HG02973 (cell line): ENCODE data around the gene MICALL1.

ENCODE experiments used
- ATAC-seq: cut with Tn5 transposase; IDR thresholded peaks from one replicate; pipeline ENCODE4 v1.9.1; 2021; ENCODE audit warnings: moderate library complexity; ENCODE audit not compliant: unreplicated experiment

The MICALL1 gene

DNA sequence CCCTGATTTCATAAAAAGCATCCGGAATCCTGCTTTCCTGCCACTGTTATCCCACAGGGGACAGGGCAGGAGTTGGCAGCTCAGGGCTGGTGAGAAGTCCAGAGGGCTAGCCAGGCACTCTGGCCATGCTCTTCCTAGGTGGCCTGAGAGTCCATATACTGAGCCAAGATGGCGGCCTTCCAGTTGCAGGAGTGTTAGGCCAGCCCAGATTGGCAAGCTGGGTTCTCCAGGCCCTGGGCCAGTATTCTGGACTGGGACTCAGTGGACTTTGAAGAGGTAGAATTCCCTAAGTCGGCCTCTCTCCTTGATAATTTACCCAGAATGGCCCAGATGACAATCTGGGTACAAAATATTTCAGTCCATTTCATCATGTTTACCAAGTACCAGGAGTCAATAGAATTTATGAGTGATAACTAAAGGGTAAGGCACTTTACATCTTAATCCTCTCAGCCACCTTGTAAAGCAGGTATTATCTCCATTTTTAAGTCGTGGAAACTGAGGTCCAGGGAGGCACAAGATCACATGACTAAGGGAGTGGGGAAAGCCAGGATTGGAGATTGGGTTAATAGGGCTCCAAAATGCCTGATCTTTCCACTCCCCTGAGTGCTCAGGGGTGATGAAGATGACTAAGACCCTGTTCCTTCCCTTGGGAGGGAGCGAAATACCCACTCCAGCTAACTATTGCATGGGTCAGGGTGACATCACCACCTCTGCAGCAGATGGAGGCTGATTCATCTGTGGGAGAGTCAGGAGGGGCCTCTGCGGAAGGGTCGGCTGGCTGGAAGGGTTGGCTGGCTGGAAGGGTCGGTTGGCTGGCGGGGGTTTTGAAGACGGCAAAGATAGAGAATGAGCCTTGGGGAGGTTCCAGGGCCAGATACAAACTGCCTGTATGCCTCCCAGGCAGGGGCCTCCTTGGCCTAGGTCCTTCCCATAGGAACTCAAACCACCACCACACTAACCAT lies 1.2 kb upstream of the MICALL1 start:
- ATAC-seq = no peak

DNA sequence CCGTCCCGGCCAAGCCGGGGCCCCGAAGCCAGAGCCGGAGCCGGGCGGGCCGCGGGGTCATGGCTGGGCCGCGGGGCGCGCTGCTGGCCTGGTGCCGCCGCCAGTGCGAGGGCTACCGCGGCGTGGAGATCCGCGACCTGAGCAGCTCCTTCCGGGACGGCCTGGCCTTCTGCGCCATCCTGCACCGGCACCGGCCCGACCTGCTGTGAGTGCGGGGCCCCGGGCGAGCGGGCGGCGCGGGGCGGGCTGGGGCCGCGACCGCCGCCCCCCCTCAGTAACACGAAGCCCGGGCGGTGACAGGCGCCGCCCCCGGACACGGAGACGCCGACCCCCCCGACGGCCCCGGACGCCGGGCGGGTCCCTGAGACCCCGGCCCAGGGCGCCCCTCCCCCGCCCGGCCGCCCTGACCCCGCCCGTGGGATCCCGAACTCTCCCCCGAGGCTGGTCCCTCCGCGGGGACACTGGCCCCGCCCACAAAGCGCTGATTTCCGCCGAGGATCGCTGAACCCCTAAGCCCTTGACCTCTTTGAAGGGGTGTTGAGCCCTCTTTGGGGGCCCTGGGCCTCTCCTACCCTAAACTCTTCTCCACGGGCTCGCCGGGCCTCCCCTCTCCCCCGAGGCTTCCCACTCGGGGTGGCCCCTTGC lies 389 bp downstream of the MICALL1 start:
- ATAC-seq = peak; percentile 8

DNA sequence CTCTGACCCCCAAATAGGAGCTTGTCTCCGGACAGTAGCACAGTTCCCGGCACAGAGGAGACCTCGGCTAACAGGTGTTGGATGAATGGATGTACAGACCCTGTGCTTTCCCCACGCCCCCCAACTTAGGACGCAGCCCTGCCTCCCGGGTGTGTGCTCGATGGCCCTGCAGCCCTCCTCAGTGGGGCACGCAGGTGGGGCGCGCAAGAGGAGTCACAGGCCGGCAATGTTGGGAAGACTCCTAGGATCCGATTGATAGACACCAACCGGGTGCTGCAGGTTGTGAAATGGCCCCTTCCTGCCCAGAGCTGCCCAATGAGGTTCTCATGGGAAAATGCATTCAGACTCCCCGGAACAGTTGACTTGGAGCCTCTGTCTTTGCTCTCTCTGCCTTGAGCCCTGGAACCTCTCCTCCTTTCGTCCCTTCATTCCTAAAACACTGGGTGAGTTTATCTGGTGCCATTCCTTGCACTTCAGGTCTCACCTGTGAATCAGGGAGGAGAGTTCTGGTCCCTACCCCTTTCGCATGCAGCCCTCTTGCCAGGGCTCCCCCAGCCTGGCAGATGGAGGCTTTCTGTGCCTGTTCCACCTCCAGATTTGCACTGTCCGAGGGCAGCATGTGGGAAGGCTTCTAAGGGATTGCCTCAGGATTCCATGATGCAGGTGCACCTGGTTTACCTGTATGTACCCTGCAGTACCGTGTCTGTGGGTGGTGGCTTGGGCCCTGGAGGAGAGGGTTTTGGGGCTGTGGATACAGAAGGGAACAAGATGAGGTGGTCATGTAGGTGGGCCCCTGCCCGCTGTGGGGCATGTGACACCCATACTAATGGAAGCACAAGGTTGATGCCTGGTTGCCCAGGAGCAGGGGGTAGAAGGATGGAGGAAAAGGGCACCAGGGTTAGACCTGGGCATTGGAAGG lies 1.2 kb downstream of the MICALL1 start:
- no peak for ATAC-seq

DNA sequence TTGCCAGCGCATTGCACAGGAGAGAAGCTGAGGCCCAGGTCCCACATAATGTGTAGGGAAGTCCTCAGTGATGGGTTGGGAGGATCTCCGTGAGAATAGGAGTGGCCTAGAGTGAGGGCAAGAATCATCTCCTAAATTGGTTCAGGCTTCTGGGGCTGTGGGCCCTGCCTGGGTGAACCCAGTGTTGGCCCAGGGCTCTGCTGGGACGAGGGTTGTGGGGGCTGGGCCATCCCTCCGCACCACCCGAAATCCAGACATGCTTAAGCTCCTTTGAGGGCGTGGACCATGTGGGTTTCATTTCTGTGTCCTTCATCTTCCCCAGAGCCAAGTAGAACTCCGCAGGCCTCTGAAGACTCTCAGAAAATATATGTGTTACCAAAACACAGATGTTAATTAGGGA lies 3.7 kb downstream of the MICALL1 start:
- ATAC-seq = no peak

DNA sequence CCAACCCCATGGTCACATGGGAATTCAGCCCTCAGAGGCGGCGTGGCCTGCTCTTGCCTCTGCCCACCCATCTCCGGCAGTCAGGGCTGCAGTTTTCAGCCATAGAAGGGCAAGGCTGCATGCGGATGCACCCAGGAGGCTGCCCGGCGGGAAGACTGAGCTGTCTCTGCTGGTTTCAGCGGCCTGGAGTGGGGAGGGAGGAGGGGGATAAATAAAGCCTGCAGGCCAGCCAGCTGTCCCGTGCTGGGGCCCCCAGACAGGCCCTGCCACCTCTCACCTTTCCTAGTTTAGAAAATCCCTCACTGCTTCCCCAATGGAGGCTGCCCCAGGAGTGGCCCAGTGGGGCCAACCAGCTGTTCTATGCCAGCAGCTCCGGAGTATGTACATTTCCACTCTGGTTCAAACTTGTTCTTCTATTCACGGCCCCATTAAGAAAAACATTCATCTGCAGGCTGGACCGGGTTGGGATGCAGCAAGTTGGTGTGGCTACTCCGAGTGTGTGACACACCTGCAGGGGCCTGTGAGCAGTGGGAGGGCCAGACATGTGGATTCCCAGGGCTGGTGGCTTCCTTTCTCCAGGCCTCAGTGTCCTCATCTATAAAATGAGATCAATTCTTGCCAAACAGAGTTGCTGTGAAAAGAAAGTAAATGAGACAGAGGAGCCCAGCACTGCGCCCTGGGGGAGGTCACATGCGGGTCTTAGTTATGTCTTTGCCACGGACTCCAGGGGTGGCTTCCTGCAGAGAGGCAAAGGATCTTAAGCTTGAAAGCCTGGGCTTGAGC lies 5.0 kb downstream of the MICALL1 start:
- ATAC-seq = no peak

DNA sequence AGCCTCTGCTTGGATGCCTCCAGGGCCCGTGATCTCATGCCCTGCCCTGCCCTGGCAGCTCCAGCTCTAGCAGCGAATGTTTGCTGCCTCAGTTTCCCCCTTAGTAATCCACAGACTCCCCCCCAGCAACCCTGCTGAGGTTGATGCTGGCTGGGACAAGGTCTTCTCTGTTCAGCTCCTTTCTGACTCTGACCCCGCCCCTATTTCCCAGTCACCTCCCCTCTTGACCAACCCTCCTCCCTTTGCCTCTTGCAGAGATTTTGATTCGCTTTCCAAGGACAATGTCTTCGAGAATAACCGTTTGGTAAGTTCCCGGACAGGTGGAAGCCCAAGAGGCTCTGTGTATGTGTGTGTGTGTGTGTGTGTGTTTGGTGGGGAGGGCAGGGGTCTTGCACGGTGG lies 5.6 kb downstream of the MICALL1 start:
- ATAC-seq = no peak

DNA sequence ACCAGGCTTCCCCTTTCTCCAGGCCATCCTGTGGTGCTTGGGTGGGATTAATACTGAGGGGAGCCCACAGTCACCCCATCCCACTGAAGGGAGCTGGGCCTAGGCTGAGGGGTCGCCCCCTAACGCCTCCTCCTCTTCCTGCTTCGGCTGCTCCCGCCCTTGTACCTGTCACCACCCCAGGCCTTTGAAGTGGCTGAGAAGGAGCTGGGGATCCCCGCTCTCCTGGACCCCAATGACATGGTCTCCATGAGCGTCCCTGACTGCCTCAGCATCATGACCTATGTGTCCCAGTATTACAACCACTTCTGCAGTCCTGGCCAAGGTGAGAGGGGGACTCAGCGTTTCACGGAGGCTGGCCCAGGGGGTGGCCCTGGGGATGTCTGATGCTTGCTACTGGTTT lies 6.1 kb downstream of the MICALL1 start:
- ATAC-seq = no peak

DNA sequence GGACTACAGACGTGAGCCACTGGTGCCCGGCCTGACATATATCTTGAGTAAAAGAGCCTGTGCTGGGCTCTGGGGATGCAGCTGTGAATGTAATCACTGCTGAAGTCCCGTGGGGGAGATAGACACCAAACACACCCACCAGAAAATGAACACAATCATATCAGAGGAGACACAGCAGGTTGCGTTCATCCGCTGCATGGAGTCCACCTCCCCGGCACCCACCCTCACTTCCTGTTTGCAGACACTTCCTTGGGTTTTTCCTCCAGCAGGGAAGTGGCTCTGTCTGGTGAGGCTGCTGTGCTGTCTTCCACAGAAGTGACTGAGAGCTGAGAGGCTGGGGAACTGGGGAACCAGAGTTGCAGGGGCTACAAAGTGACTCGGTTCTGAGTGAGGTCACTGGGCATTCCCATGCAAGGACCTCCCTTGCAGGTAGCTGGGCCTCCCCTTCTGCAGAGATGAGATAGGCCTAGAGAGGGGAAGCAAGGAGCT lies 7.2 kb downstream of the MICALL1 start:
- no peak for ATAC-seq

DNA sequence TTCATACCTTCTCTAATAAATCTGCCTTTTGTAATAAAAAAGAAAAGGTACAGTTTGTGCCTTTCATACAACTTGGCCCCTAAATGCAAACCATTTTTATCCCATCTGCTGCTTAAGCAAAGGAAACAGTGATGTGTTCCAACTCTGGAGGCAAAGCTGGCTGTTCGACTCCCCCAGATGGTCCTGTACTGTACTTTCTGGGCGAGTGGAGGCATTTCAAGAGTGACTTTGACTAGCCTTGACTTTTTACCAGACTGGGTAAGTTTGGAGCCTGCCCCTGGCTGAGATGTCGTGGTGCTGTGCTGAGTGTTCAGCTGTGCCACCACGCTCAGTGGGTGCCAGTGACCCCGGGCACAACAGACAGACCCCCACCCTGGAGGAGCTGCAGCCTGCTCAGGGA lies 10.2 kb downstream of the MICALL1 start:
- no peak for ATAC-seq

DNA sequence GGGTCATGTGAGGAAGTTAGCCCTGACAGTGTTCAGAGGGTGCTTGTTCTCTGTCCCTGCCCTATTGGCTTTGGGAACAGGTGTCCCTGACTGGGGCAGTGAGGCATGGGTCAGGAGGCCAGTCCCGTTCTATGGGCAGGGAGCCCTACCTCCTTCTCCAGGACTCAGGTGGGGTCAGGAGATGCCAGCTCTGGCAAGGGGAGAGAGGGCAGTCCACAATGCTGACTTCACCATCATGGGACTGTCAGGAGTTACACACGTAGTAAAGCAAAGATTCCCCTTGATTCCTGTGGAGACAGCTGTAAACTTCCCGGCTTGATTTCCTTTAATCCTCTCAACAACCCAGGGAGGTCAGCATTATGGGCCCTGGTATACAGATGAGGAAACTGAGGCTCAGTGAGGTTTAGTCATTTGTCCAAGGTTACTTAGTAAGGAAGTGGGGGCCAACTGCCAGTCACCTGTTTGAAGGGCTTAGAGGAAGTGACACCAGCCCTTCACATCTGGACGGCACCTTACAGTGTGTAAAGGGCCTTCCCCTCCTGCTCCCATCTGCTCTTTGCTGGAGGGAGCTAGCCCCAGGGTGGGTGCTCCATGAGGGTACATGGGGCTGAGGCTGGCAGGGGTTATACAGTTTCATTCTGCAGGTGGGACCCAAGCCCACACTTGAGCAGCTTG lies 11.9 kb downstream of the MICALL1 start:
- no peak for ATAC-seq

DNA sequence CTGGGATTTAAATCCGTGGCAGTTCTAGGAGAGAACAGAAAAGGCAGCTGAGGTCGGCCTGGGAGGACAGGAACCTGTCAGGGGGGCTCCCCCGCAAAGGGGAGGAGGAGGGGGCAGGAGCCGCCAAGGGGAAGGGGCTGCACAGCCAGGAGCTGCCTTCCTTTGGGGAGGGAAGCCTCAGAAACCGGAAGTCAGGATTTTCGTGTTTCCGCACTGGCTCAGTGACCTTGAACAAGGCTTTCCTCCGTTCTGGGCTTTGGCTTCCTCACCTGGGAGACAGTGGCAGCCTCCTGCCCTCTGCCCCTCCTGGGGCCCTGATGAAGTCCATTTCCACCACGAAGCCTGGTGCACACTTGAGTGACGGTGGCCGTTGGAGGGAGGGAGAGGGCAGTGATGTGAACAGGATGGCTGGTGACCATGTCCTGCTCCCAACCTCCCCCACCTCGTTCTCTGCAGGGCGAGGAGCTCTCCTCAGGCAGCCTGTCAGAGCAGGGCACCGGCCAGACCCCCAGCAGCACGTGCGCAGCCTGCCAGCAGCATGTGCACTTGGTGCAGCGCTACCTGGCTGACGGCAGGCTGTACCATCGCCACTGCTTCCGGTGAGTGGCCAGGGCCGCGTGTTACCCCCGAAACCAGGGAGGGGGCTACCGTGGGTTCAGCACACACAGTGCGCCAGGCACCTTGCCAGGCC lies 12.6 kb downstream of the MICALL1 start:
- no peak for ATAC-seq

DNA sequence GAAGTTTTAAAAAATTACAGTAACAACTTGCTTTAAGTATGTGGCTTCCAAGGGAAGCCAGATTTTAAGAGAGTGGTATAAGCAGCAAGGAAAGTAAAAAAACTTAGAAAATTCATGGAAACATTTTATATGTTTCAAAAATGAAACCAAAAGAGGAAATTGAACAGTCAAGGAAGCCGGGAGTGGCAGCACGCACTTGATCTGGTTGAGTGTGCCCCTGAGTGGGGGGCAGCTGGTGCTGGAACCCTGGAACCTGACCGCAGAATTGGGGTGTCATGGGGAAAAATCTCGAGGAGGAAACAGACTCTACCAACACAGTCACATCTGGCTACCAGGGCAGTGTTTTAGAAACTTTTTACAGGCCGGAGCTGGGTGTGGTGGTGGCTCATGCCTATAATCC lies 14.0 kb downstream of the MICALL1 start:
- ATAC-seq = no peak

DNA sequence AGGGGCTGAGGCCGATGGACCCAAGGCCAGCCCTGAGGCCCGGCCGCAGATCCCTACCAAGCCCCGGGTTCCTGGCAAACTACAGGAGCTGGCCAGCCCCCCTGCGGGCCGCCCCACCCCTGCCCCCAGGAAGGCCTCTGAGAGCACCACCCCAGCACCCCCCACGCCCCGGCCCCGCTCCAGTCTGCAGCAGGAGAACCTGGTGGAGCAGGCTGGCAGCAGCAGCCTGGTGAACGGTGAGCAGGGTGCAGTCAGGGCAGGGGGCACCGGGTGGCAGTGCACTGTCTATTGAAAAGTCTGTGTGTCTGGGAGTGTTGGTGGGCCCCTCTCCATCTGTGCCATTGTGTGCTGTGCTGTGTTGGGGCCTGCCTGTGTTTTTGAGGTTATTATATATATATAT lies 16.1 kb downstream of the MICALL1 start:
- no peak for ATAC-seq

DNA sequence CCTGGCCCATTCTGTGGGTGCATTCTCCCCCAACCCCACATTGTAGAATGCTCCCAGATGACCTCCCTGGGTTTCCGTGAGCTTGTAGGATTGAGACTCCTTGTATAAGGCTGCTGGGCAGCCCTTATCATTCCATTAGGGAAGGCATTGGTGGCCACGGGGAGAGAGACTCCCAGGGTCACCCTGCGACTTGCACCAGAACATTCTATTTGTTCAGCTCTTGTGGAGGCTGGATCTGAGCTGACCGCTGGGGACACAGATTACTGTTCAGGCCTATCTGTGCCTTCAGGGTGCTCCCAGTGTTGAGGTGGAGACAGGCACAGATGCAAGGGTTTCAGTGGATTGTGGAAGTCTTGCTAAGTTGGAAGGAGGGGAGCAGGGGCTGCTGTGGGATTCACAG lies 17.8 kb downstream of the MICALL1 start:
- ATAC-seq = no peak

DNA sequence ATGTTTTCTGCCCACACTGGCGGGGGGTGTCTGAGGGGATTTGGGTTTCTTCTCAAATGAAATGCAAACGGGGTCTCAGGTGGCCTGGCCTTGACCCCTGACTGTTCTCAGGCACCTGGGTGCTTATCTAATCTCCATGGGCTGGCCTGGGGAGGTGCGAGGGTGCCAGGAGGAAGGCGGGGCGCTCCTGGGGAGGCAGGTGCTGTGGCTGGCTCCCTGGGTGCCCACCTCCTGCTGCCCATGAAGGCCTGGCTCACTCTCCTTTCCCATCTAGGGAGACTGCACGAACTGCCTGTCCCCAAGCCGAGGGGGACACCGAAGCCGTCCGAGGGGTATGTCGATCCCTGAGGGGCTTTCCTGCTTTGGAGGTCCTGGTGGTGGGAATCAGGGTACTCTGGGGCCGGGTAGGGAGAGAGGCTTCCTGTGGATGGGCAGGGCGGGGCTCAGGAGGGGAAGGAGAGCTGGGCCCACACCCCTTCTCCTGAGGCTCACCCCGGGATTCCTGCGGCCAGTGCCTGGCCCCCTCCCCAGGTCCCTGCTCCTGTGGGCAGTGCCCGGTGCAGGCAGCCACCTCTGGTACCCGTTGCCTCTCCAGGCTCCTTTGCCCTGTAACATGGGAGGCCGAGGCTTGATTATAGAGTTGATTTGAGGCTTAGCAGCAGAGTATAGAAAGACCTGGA lies 18.4 kb downstream of the MICALL1 start:
- ATAC-seq = no peak

DNA sequence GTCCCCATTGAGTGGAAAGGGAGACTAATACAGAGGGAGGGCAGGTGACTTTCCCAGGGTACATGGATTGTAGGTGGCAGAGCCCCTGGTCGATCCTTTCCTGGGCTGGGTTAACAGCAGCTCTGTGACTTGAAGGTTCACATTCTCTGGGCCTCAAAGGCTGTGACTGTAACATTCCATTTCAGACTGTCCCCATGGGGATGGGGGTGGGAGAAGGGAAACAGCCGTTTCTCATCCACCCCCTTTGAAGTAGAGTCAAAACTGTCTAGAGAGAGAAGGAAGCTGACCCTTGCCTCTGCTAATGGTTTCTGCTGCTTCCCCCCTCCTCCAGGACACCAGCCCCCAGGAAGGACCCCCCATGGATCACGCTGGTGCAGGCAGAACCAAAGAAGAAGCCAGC lies 19.2 kb downstream of the MICALL1 start:
- no peak for ATAC-seq

DNA sequence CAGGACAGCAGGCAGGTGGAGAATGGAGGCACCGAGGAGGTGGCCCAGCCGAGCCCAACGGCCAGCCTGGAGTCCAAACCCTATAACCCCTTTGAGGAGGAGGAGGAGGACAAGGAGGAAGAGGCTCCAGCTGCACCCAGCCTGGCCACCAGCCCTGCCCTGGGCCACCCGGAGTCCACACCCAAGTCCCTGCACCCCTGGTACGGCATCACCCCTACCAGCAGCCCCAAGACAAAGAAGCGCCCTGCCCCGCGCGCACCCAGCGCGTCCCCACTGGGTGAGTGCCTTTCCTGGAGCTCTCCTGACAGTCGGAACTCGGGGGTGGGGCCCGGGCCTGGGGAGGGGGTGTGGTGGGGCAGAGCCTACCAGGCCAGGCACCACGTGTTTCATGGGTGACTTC lies 19.7 kb downstream of the MICALL1 start:
- no peak for ATAC-seq

DNA sequence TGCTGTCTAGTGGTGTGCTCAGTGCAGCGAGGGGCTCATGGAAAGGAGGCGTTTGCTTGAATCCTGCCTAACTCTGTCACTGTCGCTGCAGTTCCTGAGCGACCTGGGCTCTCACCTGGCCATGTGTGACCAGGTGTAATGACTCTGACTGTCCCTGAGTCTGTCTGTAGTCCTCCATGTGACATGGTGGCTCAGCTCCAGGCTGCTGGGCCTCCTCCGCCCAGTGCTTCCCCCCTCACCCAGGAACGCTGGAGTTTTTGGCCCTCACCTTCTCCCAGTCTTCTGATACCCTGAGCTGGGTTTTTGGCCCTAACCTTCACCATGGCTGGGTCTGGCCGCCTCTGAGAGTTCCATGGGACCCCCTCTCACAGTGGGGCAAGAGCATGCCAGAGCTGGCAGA lies 20.3 kb downstream of the MICALL1 start:
- no peak for ATAC-seq
